Measurements from ENCODE around the gene UBE3B.
A peak's percentile ranks its signal among the peaks of the same experiment; 100 is the strongest.

UBE3B gene

GRCh38 chr12:109464642-109465351 is 12.6 kb upstream of the UBE3B start:
- Histone ChIP-seq H2AFZ (no peak overlapping the region), H3K27me3 (ENCODE audit: control insufficient read depth, insufficient read depth, low read length) (no peaks in the 10 kb centered on the region), H3K4me1 (peaks cover 16% of the 10 kb centered on the region), H3K79me2 (peaks cover 47% of the 10 kb centered on the region), H3K4me2 (ENCODE audit: low read length) (no peak overlapping the region), H3K27ac (peak overlapping the region; percentile 24), H3K36me3 (ENCODE audit: control insufficient read depth, insufficient read depth, low read length) (no peaks in the 10 kb centered on the region), H3K9ac (no peak overlapping the region), H3K9me3 (ENCODE audit: control insufficient read depth, low read length) (no peaks in the 10 kb centered on the region), H3K4me3 (ENCODE audit: low read depth, low read length) (no peak overlapping the region)
- no peak for TF ChIP-seq CTCF (IDR thresholded peaks at IDR 0.05)

GRCh38 chr12:109466305-109466704 is 11.1 kb upstream of the UBE3B start:
- Histone ChIP-seq H3K4me2 (ENCODE audit: low read length) (no peak overlapping the region), H3K9ac (no peak overlapping the region), H3K4me3 (ENCODE audit: low read depth, low read length) (no peak overlapping the region), H3K9me3 (ENCODE audit: control insufficient read depth, low read length) (no peaks in the 10 kb centered on the region), H3K4me1 (peaks cover 16% of the 10 kb centered on the region), H3K27me3 (ENCODE audit: control insufficient read depth, insufficient read depth, low read length) (no peaks in the 10 kb centered on the region), H3K36me3 (ENCODE audit: control insufficient read depth, insufficient read depth, low read length) (no peaks in the 10 kb centered on the region), H2AFZ (no peak overlapping the region), H3K79me2 (peaks cover 49% of the 10 kb centered on the region), H3K27ac (no peak overlapping the region)
- TF ChIP-seq CTCF (IDR thresholded peaks at IDR 0.05) = no peak

- peaks cover 49% of the 10 kb centered on the region for H3K79me2 ChIP-seq
- H3K36me3 ChIP-seq (ENCODE audit: control insufficient read depth, insufficient read depth, low read length) = no peaks in the 10 kb centered on the region
- peaks cover 16% of the 10 kb centered on the region for H3K4me1 ChIP-seq
- TF ChIP-seq CTCF (IDR thresholded peaks at IDR 0.05) = no peak
- H3K4me3 ChIP-seq (ENCODE audit: low read depth, low read length) = no peak overlapping the region
- H3K27ac ChIP-seq = no peak overlapping the region
- no peaks in the 10 kb centered on the region for H3K27me3 ChIP-seq (ENCODE audit: control insufficient read depth, insufficient read depth, low read length)
- no peaks in the 10 kb centered on the region for H3K9me3 ChIP-seq (ENCODE audit: control insufficient read depth, low read length)
- no peak overlapping the region for H2AFZ ChIP-seq
- H3K9ac ChIP-seq = no peak overlapping the region
- no peak overlapping the region for H3K4me2 ChIP-seq (ENCODE audit: low read length)
Measured at GRCh38 chr12:109466821-109467220, 10.6 kb upstream of the UBE3B start.

GRCh38 chr12:109467978-109468676 is 9.3 kb upstream of the UBE3B start:
- Histone ChIP-seq H3K4me2 (ENCODE audit: low read length) (no peak overlapping the region), H3K9me3 (ENCODE audit: control insufficient read depth, low read length) (no peaks in the 10 kb centered on the region), H2AFZ (no peak overlapping the region), H3K79me2 (peaks cover 50% of the 10 kb centered on the region), H3K36me3 (ENCODE audit: control insufficient read depth, insufficient read depth, low read length) (no peaks in the 10 kb centered on the region), H3K4me1 (peaks cover 10% of the 10 kb centered on the region), H3K27me3 (ENCODE audit: control insufficient read depth, insufficient read depth, low read length) (no peaks in the 10 kb centered on the region), H3K4me3 (ENCODE audit: low read depth, low read length) (no peak overlapping the region), H3K9ac (no peak overlapping the region), H3K27ac (no peak overlapping the region)
- TF ChIP-seq CTCF (IDR thresholded peaks at IDR 0.05) = no peak
